ENCODE measurements around the gene CMTM8.

DNA sequence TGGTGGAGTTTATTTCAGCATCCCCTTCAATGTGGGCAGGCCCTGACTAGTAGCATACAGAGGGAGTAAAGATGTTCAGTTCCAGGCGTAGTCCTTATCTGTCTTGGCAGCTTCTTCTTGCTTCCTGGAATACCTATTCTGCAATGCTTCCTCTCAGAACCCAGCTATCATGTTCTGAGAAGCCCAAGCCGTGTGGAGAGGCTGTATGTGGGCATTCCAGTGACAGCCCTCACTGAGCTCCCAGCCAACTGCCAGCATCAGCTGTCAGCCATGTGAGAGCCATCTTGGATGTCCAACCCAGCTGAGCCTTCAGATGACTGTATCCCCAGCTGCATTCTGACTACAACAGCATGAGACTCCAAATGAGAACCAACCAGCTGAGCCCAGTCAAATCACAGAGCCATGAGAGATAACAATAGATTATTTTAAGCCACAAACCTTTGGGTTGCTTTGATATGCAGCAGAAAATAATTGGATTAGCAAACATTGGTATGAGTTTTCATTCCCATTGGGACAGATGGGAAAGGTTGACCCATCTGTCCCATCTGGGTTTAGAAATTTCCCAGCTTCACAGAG, 144.7 kb downstream of the CMTM8 start:
- TF ChIP-seq CTCF (conservative IDR thresholded peaks at IDR 0.05 in 1 of 2, IDR thresholded peaks at IDR 0.05 in 1 of 2; ENCODE audit: low read depth in 1 of 2, low read length in 2 of 2) (no peak), EZH2 (IDR thresholded peaks at IDR 0.05; ENCODE audit: low read length, missing control alignments) (no peak)

All from fibroblast of lung (primary cell).